Measurements from ENCODE around the gene ITK. TPM values are rescaled to one million over a fixed set of nuclear protein-coding genes. Genes with fewer than 3 reads are reported as not detected.
A peak's percentile ranks its signal among the peaks of the same experiment; 100 is the strongest.

The ITK gene
- total and polyA plus RNA-seq, 5 donors = 0.34 to 1.6 (median 0.77) TPM

GRCh38 chr5:157270771-157271170 lies 90.1 kb downstream of the ITK start:
- Histone ChIP-seq H3K27ac (ENCODE audit: low read length) (no peak overlapping the region), H3K4me3 (ENCODE audit: low read length) (no peak overlapping the region), H3K9me3 (ENCODE audit: control insufficient read depth, low read length) (no peaks in the 10 kb centered on the region), H3K4me1 (ENCODE audit: control insufficient read depth, insufficient read depth, low read length) (peaks cover 2% of the 10 kb centered on the region), H3K27me3 (ENCODE audit: control insufficient read depth, insufficient read depth) (no peaks in the 10 kb centered on the region)
- no peak for ATAC-seq
- intact Hi-C loops (cut with DNase I) = no loop called here
- 69% methylated on average over 3 of the region's 3 CpGs for WGBS
- no peak for DNase-seq

- ATAC-seq = peak in 1 of 2 donors; percentile 40
- WGBS = 81% methylated on average over 12 of the region's 12 CpGs
- Histone ChIP-seq H3K9me3 (ENCODE audit: control insufficient read depth, low read length) (no peaks in the 10 kb centered on the region), H3K4me3 (ENCODE audit: low read length) (no peak overlapping the region), H3K27ac (ENCODE audit: low read length) (peak overlapping the region; percentile 39), H3K27me3 (ENCODE audit: control insufficient read depth, insufficient read depth) (no peaks in the 10 kb centered on the region), H3K4me1 (ENCODE audit: control insufficient read depth, insufficient read depth, low read length) (peaks cover 2% of the 10 kb centered on the region)
- intact Hi-C loops (cut with DNase I) = no loop called here
- peak in 1 of 3 donors; percentile 55 for DNase-seq
Measured at GRCh38 chr5:157271740-157272271, 91.2 kb downstream of the ITK start.

- Histone ChIP-seq H3K9me3 (ENCODE audit: control insufficient read depth, low read length) (no peaks in the 10 kb centered on the region), H3K27ac (ENCODE audit: low read length) (no peak overlapping the region), H3K27me3 (ENCODE audit: control insufficient read depth, insufficient read depth) (no peaks in the 10 kb centered on the region), H3K4me3 (ENCODE audit: low read length) (no peak overlapping the region), H3K4me1 (ENCODE audit: control insufficient read depth, insufficient read depth, low read length) (peaks cover 2% of the 10 kb centered on the region)
- DNase-seq = no peak
- WGBS = 74% methylated on average over 1 of the region's 1 CpG
- peak in 1 of 2 donors; percentile 49 for ATAC-seq
- intact Hi-C loops (cut with DNase I) = no loop called here
Measured at GRCh38 chr5:157273131-157273556, 92.5 kb downstream of the ITK start.

GRCh38 chr5:157275403-157275802 lies 94.8 kb downstream of the ITK start:
- H3K27me3 ChIP-seq (ENCODE audit: control insufficient read depth, insufficient read depth) = no peaks in the 10 kb centered on the region
- H3K4me3 ChIP-seq (ENCODE audit: low read length) = no peak overlapping the region
- no peak overlapping the region for H3K27ac ChIP-seq (ENCODE audit: low read length)
- no peak for ATAC-seq
- WGBS = 93% methylated on average over 1 of the region's 1 CpG
- intact Hi-C loops (cut with DNase I) = no loop called here
- DNase-seq = no peak
- peaks cover 2% of the 10 kb centered on the region for H3K4me1 ChIP-seq (ENCODE audit: control insufficient read depth, insufficient read depth, low read length)
- H3K9me3 ChIP-seq (ENCODE audit: control insufficient read depth, low read length) = no peaks in the 10 kb centered on the region

GRCh38 chr5:157278319-157279037 lies 97.8 kb downstream of the ITK start:
- no peak overlapping the region for H3K4me3 ChIP-seq (ENCODE audit: low read length)
- H3K4me1 ChIP-seq (ENCODE audit: control insufficient read depth, insufficient read depth, low read length) = no peaks in the 10 kb centered on the region
- no peak for ATAC-seq
- H3K27ac ChIP-seq (ENCODE audit: low read length) = no peak overlapping the region
- no peaks in the 10 kb centered on the region for H3K9me3 ChIP-seq (ENCODE audit: control insufficient read depth, low read length)
- no peaks in the 10 kb centered on the region for H3K27me3 ChIP-seq (ENCODE audit: control insufficient read depth, insufficient read depth)
- intact Hi-C loops (cut with DNase I) = no loop called here
- DNase-seq = no peak
- 93% methylated on average over 2 of the region's 2 CpGs for WGBS

GRCh38 chr5:157279605-157280239 lies 99.1 kb downstream of the ITK start:
- Histone ChIP-seq H3K27ac (ENCODE audit: low read length) (peak overlapping the region; percentile 27), H3K4me3 (ENCODE audit: low read length) (no peak overlapping the region), H3K27me3 (ENCODE audit: control insufficient read depth, insufficient read depth) (no peaks in the 10 kb centered on the region), H3K9me3 (ENCODE audit: control insufficient read depth, low read length) (no peaks in the 10 kb centered on the region), H3K4me1 (ENCODE audit: control insufficient read depth, insufficient read depth, low read length) (no peaks in the 10 kb centered on the region)
- 63% methylated on average over 7 of the region's 7 CpGs for WGBS
- intact Hi-C loops (cut with DNase I) = no loop called here
- no peak for ATAC-seq
- no peak for DNase-seq

GRCh38 chr5:157280927-157281326 lies 100.3 kb downstream of the ITK start:
- no peak overlapping the region for H3K27ac ChIP-seq (ENCODE audit: low read length)
- intact Hi-C loops (cut with DNase I) = no loop called here
- no peaks in the 10 kb centered on the region for H3K9me3 ChIP-seq (ENCODE audit: control insufficient read depth, low read length)
- no peak overlapping the region for H3K4me3 ChIP-seq (ENCODE audit: low read length)
- H3K4me1 ChIP-seq (ENCODE audit: control insufficient read depth, insufficient read depth, low read length) = no peaks in the 10 kb centered on the region
- ATAC-seq (no peak), DNase-seq (no peak)
- no peaks in the 10 kb centered on the region for H3K27me3 ChIP-seq (ENCODE audit: control insufficient read depth, insufficient read depth)
- 57% methylated on average over 3 of the region's 3 CpGs for WGBS

GRCh38 chr5:157282150-157282549 lies 101.5 kb downstream of the ITK start:
- H3K4me1 ChIP-seq (ENCODE audit: control insufficient read depth, insufficient read depth, low read length) = no peaks in the 10 kb centered on the region
- DNase-seq (no peak), ATAC-seq (no peak)
- no peaks in the 10 kb centered on the region for H3K27me3 ChIP-seq (ENCODE audit: control insufficient read depth, insufficient read depth)
- H3K4me3 ChIP-seq (ENCODE audit: low read length) = no peak overlapping the region
- no peak overlapping the region for H3K27ac ChIP-seq (ENCODE audit: low read length)
- intact Hi-C loops (cut with DNase I) = no loop called here
- no peaks in the 10 kb centered on the region for H3K9me3 ChIP-seq (ENCODE audit: control insufficient read depth, low read length)

- Histone ChIP-seq H3K4me1 (ENCODE audit: control insufficient read depth, insufficient read depth, low read length) (peaks cover 2% of the 10 kb centered on the region), H3K27ac (ENCODE audit: low read length) (peak overlapping the region; percentile 89), H3K4me3 (ENCODE audit: low read length) (no peak overlapping the region), H3K27me3 (ENCODE audit: control insufficient read depth, insufficient read depth) (no peaks in the 10 kb centered on the region), H3K9me3 (ENCODE audit: control insufficient read depth, low read length) (no peaks in the 10 kb centered on the region)
- WGBS = 58% methylated on average over 3 of the region's 3 CpGs
- DNase-seq = no peak
- ATAC-seq = peak; percentile 34 to 38
- intact Hi-C loops (cut with DNase I) = no loop called here
Measured at GRCh38 chr5:157283434-157283833, 102.8 kb downstream of the ITK start.

- Histone ChIP-seq H3K4me1 (ENCODE audit: control insufficient read depth, insufficient read depth, low read length) (peaks cover 2% of the 10 kb centered on the region), H3K9me3 (ENCODE audit: control insufficient read depth, low read length) (no peaks in the 10 kb centered on the region), H3K4me3 (ENCODE audit: low read length) (no peak overlapping the region), H3K27me3 (ENCODE audit: control insufficient read depth, insufficient read depth) (no peaks in the 10 kb centered on the region), H3K27ac (ENCODE audit: low read length) (peak overlapping the region; percentile 62)
- ATAC-seq = no peak
- 77% methylated on average over 6 of the region's 6 CpGs for WGBS
- intact Hi-C loops (cut with DNase I) = no loop called here
- DNase-seq = no peak
Measured at GRCh38 chr5:157284458-157285212, 104.0 kb downstream of the ITK start.

All from right cardiac atrium (tissue), 5 donors.